HG03378 (cell line): Measurements from ENCODE around the gene C3orf70.

Experiments
- ATAC-seq: cut with Tn5 transposase; IDR thresholded peaks from one replicate; pipeline ENCODE4 v1.9.1; 2021; ENCODE audit warnings: mild to moderate bottlenecking, moderate library complexity; ENCODE audit not compliant: unreplicated experiment

The C3orf70 gene

GRCh38 chr3:185056908-185057307 lies 96.0 kb downstream of the C3orf70 start:
- no peak for ATAC-seq

- no peak for ATAC-seq
Measured at GRCh38 chr3:185052631-185053030, 100.2 kb downstream of the C3orf70 start.

DNA sequence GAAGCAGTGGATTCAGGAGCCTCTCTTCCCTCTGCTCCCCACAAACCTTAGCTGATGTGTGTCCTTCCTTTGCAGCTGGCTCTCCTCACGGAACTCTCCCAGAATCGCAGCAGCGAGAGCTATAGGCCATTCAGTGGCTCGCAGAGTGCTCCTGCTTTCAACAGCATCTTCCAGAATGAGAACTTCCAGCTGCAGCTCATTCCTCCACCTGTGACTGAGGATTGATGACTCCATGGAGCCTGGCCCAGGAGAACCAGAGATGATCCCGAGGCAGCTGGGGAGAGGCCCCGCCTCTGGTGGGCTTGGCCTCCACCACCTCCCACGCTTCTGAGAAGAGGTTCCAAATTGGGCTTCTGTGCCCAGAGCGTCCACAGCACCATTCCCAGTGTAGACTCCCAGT lies 101.1 kb downstream of the C3orf70 start:
- ATAC-seq: no peak

GRCh38 chr3:185049710-185050109 lies 103.2 kb downstream of the C3orf70 start:
- no peak for ATAC-seq

DNA sequence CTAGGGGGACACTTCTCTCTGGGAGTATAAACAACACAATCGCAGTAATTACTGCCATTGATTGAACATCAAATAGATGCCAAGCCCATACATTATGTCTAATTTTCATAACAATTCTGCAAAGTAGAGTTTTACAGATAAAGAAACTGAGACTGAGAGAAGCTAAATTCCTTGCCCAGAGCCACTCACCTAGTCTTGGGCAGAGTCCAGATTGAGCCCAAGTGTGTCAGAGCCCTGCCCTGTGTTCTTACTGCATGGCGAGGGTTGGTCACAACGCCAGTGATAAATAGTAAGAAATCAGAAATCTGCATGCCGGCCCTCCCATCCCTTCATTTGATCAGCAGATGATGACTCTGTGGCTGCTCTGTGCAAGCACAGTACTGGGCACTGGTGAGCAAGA lies 106.3 kb downstream of the C3orf70 start:
- ATAC-seq: no peak

- ATAC-seq: no peak
Measured at GRCh38 chr3:185046164-185046515, 106.7 kb downstream of the C3orf70 start.

- ATAC-seq: no peak
Measured at GRCh38 chr3:185042312-185043050, 110.4 kb downstream of the C3orf70 start.

DNA sequence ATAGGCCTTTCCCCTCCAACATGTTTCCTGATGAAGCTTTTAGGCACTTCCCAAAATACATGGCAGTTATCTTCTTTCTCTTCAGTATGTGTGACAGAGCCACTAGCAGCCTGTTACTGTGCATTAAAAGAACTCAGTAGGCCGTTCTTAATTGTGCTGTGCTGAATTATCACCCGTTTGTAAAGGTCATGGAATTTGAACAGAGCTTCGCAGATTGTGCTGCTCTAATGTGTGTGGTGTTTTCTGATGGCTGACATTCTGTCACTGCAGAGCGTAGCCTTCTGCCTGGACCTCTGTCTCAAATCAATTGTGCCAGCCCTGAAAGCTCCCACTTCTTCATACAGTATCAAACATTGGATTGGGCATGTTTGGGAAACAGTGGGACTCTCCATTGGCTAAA lies 111.3 kb downstream of the C3orf70 start:
- ATAC-seq: no peak

- ATAC-seq: no peak
Measured at GRCh38 chr3:185040425-185040824, 112.4 kb downstream of the C3orf70 start.

DNA sequence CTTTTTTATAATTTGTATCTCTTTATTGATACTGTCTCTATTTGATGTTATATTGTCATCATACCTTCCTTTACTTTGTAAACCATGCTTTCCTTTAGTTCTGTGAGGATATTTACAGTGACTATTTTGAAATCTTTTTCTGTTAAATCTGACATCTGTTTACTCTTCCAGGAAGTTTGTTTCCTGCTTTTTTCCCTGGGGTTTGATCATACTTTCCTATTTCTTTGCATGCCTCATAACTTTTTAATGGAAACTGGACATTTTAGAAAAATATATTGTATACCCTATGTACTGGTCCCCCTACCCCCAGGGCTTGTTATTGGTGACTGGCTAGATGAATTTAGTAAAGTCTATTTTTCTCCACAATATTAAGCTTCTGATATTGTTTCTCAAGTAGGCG lies 115.1 kb downstream of the C3orf70 start:
- no peak for ATAC-seq

DNA sequence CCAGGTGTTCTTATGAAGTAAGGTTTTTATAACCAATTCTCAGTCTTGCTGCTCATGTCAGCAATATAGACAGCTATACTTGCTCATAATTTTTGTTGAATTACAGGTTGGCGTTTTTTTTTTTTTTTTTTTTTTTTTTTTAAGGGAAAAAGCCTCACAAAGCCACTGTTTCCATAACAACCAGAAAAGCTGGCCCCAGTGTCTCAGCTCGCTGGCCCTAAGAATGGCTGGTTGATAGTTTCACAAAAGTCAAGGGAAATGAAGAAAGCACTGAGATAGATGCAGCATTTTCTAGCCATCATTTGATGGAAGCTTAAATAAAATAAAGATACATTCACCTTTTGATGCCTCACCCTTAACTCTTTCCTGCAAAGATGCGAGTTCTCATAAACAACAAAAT lies 121.9 kb downstream of the C3orf70 start:
- ATAC-seq: no peak

GRCh38 chr3:185030399-185030798 lies 122.5 kb downstream of the C3orf70 start:
- no peak for ATAC-seq

DNA sequence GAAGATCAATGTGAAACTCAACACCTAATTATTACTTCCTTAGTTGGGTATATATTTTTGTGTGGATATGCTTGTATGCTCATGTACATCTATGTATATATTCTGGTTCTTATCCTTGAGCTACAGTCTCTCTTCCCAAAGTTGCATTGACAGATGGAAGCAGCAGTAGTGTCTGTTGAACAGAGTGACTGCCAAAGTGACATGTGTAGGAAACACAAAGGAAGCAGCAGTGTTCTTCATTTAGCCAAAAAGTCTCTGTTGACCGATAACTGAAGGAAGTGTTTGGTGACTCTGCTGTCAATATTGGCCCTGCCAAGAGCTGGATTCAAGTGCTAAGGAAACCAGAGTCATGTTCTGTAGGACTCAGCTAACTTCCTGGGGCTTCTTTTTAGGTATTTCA lies 123.8 kb downstream of the C3orf70 start:
- ATAC-seq: no peak

- ATAC-seq: no peak
Measured at GRCh38 chr3:185028121-185028520, 124.7 kb downstream of the C3orf70 start.
